GM04503 (cell line): ENCODE results near the gene RPS29.

ENCODE experiments used
- DNase-seq: peaks from one replicate; pipeline ENCODE4 v3.0.0-alpha.2; 2012; ENCODE audit warnings: low read depth

RPS29 gene

DNA sequence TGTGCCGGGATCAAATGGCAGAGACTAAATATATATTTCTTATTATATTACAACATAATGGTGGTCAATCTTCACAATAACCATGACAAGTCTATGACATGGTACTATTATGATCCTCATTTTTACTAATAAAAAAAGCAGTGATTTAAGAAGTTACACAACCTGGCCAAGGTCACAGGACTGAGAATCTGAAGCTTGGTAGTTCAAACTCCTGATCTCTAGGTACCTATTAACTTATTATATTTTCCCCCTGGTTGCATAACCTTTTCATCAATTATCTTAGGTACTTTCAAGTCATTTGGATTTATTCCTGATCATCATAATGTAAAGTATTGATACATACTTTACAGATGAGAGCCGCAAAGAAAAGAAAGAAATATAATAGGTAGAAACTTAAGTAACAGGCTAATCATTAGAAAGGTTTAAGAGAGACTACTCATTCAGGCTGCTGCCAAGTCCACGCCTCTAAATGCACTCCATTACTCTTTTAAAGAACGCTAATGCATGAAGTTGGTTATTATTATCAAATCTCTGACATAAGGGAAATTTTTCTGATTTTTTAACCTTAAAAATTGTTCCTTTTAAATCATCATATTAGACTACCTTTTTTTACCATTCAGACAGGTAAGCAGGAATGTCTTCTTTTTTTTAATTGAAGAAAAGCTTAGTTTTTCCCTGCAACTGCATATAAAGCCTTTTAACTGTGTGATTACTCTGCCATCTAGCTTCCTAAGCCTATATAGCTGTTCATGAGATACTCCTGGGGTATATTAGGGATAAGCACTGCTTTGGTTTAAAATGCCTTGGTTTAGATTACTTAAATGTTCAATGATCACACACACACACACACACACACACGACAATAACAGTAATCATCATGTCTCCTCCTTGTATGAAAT is 35.6 kb downstream of the RPS29 start:
- no peak for DNase-seq

DNA sequence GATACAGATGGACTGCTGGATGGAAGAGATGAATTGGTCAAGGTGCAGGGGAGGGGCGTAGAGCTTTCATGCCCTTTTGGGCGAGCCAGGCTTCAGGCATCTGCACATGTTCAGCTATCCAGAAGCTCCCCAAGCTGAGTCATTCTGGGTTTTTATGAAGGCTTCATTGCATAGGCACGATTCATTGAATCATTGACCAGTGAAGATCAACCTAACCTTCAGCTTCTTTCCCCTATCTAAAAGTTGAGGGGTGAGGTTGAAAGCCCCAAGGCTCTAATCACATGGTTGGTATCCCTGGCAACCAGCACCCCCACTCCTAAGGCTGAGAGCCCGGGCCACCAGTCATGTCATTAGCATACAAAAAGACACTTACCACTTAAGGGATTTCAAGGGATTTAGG is 36.3 kb downstream of the RPS29 start:
- DNase-seq, result peak; percentile 16

DNA sequence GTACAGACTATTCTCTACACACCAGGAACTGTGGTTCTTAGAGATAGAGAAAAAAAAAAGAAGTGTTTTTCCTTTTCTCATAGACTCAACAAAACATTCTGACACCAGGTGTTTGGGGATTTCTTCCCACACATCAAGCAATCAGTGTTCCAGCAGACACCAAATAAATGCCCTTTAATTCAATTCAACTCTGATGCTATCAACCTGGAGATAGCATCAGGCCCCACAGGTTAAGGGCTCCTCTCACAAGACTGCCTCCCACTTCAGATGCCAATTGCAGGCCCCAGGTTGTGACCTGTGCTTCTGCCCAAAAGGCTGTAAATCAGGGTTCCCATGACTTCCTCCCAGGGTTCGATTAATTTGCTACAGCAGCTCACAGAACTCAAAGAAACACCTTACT is 36.7 kb downstream of the RPS29 start:
- DNase-seq, result no peak

DNA sequence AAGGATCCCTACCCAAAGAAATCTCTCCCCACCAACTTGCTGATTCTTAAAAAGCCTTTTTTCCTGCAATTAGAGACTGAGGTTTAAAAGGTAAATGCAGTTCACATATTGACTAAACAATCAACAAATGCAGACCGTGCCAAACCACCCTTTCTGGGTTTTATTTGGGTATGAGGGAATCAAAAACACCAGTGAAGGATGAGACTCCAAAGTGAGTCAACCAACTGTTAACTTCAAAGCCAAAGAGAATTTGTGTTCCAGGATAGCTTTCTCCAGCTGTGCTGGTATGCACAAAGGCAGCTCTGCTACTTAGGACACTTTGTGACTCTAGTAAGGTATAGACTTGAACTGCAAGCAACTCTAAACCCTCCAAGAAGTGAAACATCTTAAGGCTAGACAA is 39.4 kb downstream of the RPS29 start:
- DNase-seq, result no peak

DNA sequence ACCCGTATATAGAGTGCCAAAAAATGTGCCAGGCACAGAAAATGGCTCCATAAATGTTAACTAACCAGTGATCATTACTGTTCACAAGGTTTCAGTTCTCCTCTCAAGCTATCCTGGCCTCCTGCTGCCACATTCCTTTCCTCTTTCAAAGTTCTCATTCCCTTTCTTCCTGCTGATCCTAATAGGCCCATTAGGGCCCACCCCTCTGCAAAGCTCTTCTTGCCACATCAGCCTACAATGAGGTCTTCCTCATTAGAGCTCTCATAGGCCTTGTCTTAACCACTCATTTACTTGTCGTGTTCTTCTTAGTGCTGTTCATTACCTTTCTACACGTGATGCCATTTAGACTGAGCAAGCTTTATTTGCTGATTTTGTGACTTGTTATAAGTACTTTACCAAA is 40.5 kb downstream of the RPS29 start:
- no peak for DNase-seq

DNA sequence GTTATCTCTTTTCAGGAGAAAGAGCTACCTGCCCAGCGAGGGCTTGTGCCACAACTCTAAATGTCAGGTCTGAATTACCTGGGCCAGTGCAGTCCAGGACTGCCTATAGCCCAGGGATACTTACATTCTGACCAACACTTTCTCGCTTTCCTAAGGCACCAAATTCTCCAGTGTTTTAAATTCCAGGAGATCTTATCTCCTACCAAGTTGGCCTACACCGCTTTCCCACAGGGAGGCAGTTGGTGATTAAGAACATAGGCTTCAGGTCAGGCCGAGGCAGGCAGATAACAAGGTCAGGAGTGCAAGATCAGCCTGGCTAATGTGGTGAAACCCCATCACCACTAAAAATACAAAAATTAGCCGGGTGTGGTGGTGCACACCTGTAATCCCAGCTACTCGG is 41.1 kb downstream of the RPS29 start:
- DNase-seq, result no peak

DNA sequence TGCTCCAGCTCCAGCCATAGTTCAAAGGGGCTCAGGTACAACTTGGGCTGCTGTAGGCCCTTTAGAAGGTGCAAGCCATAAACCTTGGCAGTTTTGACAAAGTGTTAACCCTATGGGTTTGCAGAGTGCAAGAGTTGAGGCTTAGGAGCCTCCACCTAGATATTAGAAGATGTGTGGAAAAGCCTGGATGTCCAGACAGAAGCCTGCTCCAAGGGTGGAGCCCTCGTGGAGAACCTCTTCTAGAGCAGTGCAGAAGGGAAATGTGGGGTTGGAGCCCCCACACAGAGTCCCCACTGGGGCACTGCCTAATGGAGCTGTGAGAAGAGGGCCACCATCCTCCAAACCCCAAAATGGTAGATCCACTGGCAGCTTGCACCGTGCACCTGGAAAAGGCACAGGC is 45.1 kb downstream of the RPS29 start:
- DNase-seq, result no peak

DNA sequence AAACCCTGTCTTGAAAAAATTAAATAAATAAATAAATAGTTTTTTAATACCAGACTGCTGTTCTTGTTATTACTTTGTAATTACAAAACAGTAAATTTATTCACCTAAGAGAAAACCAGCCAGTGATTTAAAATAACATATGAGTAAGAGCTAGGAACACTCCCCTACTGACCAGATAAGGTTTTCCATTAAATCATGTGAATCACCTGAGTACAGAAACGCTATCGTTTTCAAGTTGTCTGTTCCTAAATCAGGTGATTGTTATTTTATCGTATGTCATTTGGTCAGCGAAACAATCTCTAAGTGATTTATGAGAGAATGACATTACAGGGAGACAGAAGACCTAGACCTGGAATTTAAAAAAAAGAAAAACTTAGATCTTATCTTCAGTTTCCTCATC is 47.3 kb downstream of the RPS29 start:
- no peak for DNase-seq
